GM18858 (cell line): Measurements from ENCODE around the gene TMSB4Y.

Experiments used
- ATAC-seq: cut with Tn5 transposase; IDR thresholded peaks from one replicate; pipeline ENCODE4 v1.9.1; 2021; ENCODE audit not compliant: unreplicated experiment

Gene TMSB4Y

DNA sequence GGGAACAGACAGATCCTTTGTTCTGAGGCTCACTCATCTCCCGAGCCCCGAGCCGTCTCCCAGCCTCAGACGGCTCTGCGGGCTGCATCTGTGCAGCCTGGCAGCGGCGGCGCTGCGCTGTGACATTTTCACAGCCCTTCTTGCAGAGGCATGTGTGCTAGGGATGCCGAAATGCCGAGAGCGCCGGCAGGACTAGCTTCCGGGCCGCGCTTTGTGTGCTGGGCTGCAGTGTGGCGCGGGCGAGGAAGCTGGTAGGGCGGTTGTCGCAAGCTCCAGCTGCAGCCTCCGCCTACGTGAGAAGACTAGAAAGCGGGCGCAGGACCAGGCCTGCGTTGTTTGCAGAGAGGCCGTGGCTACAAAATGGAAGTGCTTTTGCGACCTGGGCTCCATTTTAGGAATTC lies at the start of gene TMSB4Y:
Gene TMSB4Y, plus strand, starts transcription at position 332 of the 401 bp plus-strand sequence.
- no peak for ATAC-seq

GRCh38 chrY:13664162-13664561 lies 39.5 kb upstream of the TMSB4Y start:
- ATAC-seq: no peak

DNA sequence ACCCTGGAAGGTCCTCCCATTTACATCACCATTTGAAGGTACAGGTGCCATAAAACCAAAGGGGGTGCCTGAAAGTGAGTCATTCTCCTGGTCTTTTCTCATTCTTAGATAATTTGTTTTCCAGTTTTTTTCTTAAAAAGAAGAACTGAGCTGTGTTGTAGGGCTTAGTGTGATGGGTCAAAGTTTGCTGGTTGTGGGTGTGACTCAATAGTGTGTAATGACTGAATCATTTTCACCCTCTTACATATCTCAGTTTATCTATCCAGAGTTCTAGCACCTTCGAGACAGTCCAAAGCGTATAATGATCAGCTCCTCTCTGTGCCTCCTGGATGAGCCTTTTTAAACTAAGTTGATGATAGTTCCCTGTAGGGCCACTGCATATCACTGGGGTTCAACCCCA lies 32.6 kb upstream of the TMSB4Y start:
- no peak for ATAC-seq

DNA sequence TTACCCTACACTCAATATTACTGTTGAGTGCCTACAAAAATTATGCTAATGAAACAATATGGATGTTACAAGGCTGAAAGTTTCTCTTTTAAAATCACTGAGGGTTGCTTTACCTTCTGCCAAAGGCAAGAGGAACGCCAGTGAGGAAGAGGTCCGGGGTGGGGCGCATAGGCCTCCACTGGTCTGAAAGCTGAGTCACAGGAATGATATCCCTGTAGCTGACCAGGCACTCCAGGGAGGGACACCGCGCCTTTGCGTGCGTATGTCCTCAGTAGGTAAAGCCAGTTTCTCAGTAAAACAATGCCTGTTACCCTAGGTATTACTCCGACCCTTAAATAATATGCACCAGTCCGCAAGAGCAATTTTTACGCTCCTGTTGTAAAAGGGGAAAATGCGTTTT lies 1.4 kb upstream of the TMSB4Y start:
- ATAC-seq: no peak

GRCh38 chrY:13704121-13704930 lies 627 bp downstream of the TMSB4Y start:
- no peak for ATAC-seq

DNA sequence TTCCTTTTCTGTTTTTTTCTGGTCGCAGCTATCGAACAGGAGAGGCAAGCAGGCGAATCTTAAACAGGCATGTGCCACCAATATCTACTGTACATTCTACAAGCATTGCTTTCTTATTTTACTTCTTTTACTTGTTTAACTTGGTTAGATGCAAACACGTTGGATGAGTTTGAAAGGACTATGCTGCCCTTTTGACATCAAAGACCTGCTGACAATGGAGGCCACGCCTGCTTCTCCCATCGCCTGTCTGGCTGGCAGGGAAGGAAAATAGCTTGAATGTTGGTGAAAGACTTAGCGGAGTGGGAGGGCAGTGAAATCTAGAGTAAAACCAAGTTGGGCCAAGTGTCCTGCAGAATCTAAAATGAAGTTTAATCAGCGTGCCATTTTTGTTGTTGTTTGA lies 1.5 kb downstream of the TMSB4Y start:
- ATAC-seq: no peak

DNA sequence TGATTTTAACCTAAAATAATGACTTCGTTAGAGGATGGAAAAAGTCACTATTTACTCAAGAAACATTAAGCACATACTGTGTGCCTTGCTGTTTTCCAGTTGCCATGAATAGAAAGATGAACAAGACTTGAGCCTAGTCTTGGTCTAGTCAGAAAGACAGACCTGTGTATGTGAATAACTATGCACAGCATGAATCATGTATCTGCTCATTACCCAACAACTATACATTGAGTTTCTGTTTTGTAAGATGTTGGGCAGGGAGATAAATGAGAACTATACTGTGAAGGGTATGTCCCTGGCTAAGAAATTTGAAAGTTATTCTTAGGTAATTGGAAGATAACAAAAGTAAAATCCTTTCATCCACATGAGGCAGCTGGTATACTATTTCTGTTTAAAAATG lies 4.3 kb downstream of the TMSB4Y start:
- no peak for ATAC-seq

DNA sequence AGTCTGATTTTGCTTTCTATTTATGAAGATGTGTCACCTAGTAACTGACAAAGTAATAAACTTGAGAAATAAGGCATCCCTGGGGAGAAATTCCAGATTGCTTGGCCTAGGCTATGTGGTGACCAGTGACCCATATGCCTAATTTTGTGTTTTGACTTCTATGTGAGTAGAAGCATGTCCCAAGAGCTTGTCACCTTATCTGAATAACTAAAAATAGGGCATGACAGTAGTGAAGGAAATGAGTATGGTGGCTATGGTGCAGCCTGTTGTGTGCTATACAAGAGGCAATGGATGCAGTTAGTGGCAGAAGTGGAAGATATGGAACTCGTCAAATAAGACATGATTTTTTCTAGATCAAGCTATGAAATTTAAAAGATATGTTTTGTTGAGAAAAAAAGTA lies 15.3 kb downstream of the TMSB4Y start:
- no peak for ATAC-seq

GRCh38 chrY:13729517-13729916 lies 25.8 kb downstream of the TMSB4Y start:
- no peak for ATAC-seq

DNA sequence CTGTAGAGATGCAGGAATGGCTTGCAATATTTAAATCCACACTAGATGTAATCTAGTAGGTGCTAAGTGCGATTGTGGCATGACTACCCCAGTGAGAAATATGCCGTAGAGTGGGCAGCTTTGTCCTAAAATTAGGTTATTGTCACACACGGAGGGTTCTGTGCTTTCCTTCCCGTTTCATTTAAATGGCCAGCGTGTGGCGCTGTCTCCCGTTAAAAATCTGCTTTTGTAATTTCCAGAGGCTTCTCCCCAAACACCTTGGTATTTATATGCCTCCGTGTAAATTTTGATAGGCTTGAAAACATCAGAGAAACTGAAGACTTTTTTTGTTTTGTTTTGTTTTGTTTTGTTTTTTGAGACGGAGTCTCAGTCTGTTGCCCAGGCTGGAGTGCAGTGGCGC lies 34.9 kb downstream of the TMSB4Y start:
- ATAC-seq: no peak

DNA sequence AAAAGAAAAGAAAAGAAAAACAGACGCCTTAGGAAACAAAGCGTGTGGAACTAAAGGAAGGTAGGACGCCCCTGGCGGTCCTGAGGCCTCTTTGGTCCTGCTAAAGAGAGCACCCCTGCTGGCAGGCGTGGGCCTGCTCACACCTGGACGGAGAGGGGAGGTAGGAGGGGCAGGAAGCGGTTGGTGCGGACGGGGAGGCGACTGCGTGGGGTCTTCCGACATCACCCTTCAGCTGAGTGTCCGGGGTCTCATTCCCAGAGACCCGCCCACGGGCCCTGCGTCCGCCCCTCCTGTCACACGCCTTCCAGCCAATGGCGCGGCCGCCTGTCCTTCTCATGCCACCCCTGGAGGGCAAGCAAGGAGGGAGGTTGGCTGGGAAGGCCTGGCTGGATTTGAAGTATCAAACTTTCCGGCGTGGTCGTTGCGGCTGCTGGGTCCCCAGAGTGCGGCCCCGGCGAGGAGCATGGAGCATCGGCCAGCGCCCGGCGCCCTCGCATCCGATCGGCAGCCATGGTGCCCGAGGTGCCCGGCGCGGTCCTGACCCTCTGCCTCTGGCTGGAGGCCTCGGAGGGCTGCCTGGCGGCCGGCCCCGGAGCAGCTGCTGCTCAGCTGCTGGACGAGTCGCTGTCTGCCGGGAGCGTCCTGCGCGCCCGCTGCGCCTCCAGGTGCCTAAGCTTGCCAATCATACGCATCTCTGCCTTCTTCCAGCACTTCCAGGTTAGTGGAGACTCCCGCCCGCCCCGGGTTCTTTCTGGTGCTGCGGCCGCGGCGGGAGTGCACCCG lies 47.8 kb downstream of the TMSB4Y start:
- ATAC-seq: no peak

- no peak for ATAC-seq
Measured at GRCh38 chrY:13754661-13755060, 51.0 kb downstream of the TMSB4Y start.
